Measurements from ENCODE around the gene C19orf73.
"Not testable (repeated sequence)": the region's sequence is repeated elsewhere in the genome, so short reads cannot be mapped to it uniquely, and the experiment has no call there.

The C19orf73 gene

DNA sequence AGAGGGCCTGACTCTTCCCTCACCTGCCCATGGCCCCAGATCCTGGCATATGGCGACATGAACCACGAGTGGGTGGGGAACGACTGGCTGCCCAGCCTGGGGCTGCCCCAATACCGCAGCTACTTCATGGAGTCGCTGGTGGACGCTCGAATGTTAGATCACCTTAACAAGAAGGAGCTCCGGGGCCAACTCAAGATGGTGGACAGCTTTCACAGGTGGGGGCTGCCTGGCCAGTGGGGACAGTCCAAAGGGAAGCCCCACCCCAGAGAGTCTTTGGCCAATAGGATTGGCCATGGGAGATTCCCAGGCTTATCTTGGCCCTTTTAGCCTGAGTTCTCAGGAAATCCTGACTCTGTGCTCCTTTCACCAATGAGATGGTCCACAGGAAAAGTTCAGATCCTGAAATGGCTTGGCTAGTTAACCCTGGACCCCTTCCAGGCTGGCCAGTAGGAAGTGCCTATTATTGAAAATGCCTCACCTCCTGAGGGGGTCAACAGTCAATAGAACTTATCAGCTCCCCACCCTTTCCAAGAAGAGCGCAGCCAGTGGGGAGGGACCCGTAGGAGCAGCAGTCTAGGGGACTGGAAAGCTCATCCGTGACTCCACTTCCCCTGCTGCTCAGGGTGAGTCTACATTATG is 29.2 kb upstream of the C19orf73 start:
- no peak overlapping the region for H3K9ac ChIP-seq (ENCODE audit: low read depth, low read length)
- no peaks in the 10 kb centered on the region for H3K9me3 ChIP-seq (ENCODE audit: insufficient read depth, low read depth, low read length)
- WGBS: 80% methylated on average over 11 of the region's 11 CpGs
- peak overlapping the region; percentile 91 for H3K4me3 ChIP-seq (ENCODE audit: low read length)
- no peaks in the 10 kb centered on the region for H3K36me3 ChIP-seq (ENCODE audit: insufficient read depth, low read length)
- H3K27me3 ChIP-seq (ENCODE audit: insufficient read depth, low read length): peaks cover 8% of the 10 kb centered on the region
- 0 out of 2 replicates have a peak, but pooled peaks cover 7% of the 10 kb centered on the region for H3K4me1 ChIP-seq (ENCODE audit: insufficient read depth, low read length)
- no peak overlapping the region for H3K27ac ChIP-seq (ENCODE audit: low read depth, low read length)

DNA sequence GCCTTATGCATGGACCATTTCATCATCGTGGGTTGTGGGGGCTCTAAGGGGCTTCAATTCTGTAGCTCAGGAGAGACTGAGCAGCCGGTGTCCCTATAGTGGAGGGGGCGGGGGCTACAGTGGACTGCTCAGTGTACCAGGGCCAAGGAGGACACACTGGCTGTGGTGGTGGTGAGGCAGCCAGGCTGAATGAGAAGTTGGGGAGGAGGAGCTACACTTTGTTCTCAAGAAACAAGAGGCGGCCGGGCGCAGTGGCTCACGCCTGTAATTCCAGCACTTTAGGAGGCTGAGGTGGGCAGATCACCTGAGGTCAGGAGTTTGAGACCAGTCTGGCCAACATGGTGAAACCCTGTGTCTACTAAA is 27.4 kb upstream of the C19orf73 start:
- H3K27me3 ChIP-seq (ENCODE audit: insufficient read depth, low read length); H3K9me3 ChIP-seq (ENCODE audit: insufficient read depth, low read depth, low read length); H3K4me1 ChIP-seq (ENCODE audit: insufficient read depth, low read length); H3K36me3 ChIP-seq (ENCODE audit: insufficient read depth, low read length): not testable (repeated sequence)
- peak overlapping the region; percentile 55 for H3K4me3 ChIP-seq (ENCODE audit: low read length)
- WGBS: 16% methylated on average over 7 of the region's 7 CpGs
- peak overlapping the region; percentile 45; the same call in 1 of the 2 replicates for H3K9ac ChIP-seq (ENCODE audit: low read depth, low read length)
- H3K27ac ChIP-seq (ENCODE audit: low read depth, low read length): peak overlapping the region; percentile 50; the same call in 1 of the 2 replicates

DNA sequence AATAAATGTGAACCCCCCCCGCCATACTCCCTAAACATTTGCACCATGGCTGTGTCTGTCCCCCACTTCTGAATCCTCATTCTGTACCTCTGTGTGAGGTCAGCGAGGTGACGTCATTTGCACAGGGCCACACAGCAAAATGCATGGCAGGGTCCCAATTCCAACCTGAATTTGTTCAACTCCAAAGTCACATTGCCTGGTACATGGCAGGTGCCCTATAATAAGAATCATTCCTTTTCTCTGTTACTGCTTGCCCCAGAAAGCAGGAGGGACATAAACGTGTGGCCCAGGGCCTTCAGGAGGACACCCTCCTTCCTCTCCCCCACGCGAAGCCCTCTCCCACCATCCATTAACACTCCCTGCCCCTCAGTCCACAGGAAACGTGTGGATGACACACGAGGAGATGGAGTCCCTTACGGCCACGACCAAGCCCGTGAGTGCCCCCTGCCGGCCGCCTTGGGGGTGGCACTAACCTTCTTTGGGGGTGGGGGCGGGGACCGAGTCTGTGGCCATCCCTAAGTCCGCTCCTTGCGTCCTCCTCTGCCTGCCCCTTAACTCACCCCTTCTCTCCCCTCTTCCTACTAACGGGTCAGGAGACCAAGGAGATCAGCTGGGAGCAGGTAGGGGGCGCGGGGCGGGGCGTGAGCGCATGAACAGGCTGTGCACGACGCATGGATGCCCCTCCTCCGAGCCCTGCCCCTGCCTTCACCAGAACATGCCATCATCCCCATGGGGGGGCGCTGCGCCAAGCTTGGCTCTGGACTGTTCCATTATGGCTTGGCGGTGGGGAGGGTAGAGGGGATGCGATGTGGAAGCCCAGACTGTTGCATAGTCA is 26.8 kb upstream of the C19orf73 start:
- H3K27ac ChIP-seq (ENCODE audit: low read depth, low read length): peak overlapping the region; percentile 50; the same call in 1 of the 2 replicates
- no peaks in the 10 kb centered on the region for H3K9me3 ChIP-seq (ENCODE audit: insufficient read depth, low read depth, low read length)
- H3K9ac ChIP-seq (ENCODE audit: low read depth, low read length): peak overlapping the region; percentile 45; the same call in 1 of the 2 replicates
- no peaks in the 10 kb centered on the region for H3K36me3 ChIP-seq (ENCODE audit: insufficient read depth, low read length)
- H3K27me3 ChIP-seq (ENCODE audit: insufficient read depth, low read length): no peaks in the 10 kb centered on the region
- 8% methylated on average over 30 of the region's 30 CpGs for WGBS
- H3K4me1 ChIP-seq (ENCODE audit: insufficient read depth, low read length): 0 out of 2 replicates have a peak, but pooled peaks cover 7% of the 10 kb centered on the region
- H3K4me3 ChIP-seq (ENCODE audit: low read length): peak overlapping the region; percentile 55

- H3K27me3 ChIP-seq (ENCODE audit: insufficient read depth, low read length): no peaks in the 10 kb centered on the region
- H3K27ac ChIP-seq (ENCODE audit: low read depth, low read length): no peak overlapping the region
- WGBS: 3% methylated on average over 21 of the region's 21 CpGs
- H3K36me3 ChIP-seq (ENCODE audit: insufficient read depth, low read length): no peaks in the 10 kb centered on the region
- H3K4me1 ChIP-seq (ENCODE audit: insufficient read depth, low read length): 0 out of 2 replicates have a peak, but pooled peaks cover 4% of the 10 kb centered on the region
- no peak overlapping the region; the same call in 1 of the 2 replicates for H3K9ac ChIP-seq (ENCODE audit: low read depth, low read length)
- no peaks in the 10 kb centered on the region for H3K9me3 ChIP-seq (ENCODE audit: insufficient read depth, low read depth, low read length)
- peak overlapping the region; percentile 78 for H3K4me3 ChIP-seq (ENCODE audit: low read length)
Observed at GRCh38 chr19:49142866-49143335, 24.0 kb upstream of the C19orf73 start.

- 80% methylated on average over 5 of the region's 6 CpGs for WGBS
Observed at GRCh38 chr19:49141352-49141751, 22.4 kb upstream of the C19orf73 start.

DNA sequence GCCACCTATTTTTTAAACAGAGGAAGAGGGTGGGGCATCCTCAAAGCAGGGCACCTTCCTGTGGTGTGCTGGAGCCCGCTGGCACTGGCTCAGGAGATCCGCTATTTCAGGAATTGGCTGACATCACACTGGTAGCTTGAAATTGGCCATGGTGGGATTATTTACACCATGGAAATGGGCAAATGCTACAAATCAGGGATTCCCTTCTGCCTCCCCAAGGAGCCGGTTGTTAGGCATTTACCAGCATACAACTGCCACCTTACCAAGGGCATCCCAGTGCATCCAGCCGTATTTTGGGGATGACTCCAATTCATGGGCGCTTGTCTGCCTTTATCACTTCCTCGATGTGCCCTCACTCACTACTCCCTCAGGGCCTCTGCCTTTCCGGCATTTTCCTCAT is 22.0 kb upstream of the C19orf73 start:
- H3K4me1 ChIP-seq (ENCODE audit: insufficient read depth, low read length): no peaks in the 10 kb centered on the region
- H3K27ac ChIP-seq (ENCODE audit: low read depth, low read length): no peak overlapping the region
- H3K9me3 ChIP-seq (ENCODE audit: insufficient read depth, low read depth, low read length): no peaks in the 10 kb centered on the region
- no peak overlapping the region for H3K4me3 ChIP-seq (ENCODE audit: low read length)
- WGBS: 84% methylated on average over 7 of the region's 7 CpGs
- H3K36me3 ChIP-seq (ENCODE audit: insufficient read depth, low read length): peaks cover 5% of the 10 kb centered on the region; the same call in 1 of the 2 replicates
- H3K27me3 ChIP-seq (ENCODE audit: insufficient read depth, low read length): no peaks in the 10 kb centered on the region
- no peak overlapping the region for H3K9ac ChIP-seq (ENCODE audit: low read depth, low read length)

More at GRCh38 chr19:49141352-49141751, 22.4 kb upstream of the C19orf73 start:
- Histone ChIP-seq H3K27ac (ENCODE audit: low read depth, low read length) (no peak overlapping the region), H3K27me3 (ENCODE audit: insufficient read depth, low read length) (no peaks in the 10 kb centered on the region), H3K4me1 (ENCODE audit: insufficient read depth, low read length) (no peaks in the 10 kb centered on the region), H3K9me3 (ENCODE audit: insufficient read depth, low read depth, low read length) (no peaks in the 10 kb centered on the region), H3K36me3 (ENCODE audit: insufficient read depth, low read length) (peaks cover 5% of the 10 kb centered on the region; the same call in 1 of the 2 replicates), H3K9ac (ENCODE audit: low read depth, low read length) (no peak overlapping the region), H3K4me3 (ENCODE audit: low read length) (no peak overlapping the region)

- no peak overlapping the region for H3K4me3 ChIP-seq (ENCODE audit: low read length)
- H3K27me3 ChIP-seq (ENCODE audit: insufficient read depth, low read length): no peaks in the 10 kb centered on the region
- H3K36me3 ChIP-seq (ENCODE audit: insufficient read depth, low read length): peaks cover 9% of the 10 kb centered on the region; the same call in 1 of the 2 replicates
- H3K9me3 ChIP-seq (ENCODE audit: insufficient read depth, low read depth, low read length): no peaks in the 10 kb centered on the region
- H3K27ac ChIP-seq (ENCODE audit: low read depth, low read length): no peak overlapping the region
- peaks cover 3% of the 10 kb centered on the region; the same call in 1 of the 2 replicates for H3K4me1 ChIP-seq (ENCODE audit: insufficient read depth, low read length)
- WGBS: 87% methylated on average over 10 of the region's 10 CpGs
- H3K9ac ChIP-seq (ENCODE audit: low read depth, low read length): no peak overlapping the region
Observed at GRCh38 chr19:49136771-49137171, 17.8 kb upstream of the C19orf73 start.

- Histone ChIP-seq H3K36me3 (ENCODE audit: insufficient read depth, low read length) (peaks cover 9% of the 10 kb centered on the region; the same call in 1 of the 2 replicates), H3K27me3 (ENCODE audit: insufficient read depth, low read length) (no peaks in the 10 kb centered on the region), H3K9ac (ENCODE audit: low read depth, low read length) (no peak overlapping the region), H3K27ac (ENCODE audit: low read depth, low read length) (no peak overlapping the region), H3K4me3 (ENCODE audit: low read length) (no peak overlapping the region), H3K9me3 (ENCODE audit: insufficient read depth, low read depth, low read length) (no peaks in the 10 kb centered on the region), H3K4me1 (ENCODE audit: insufficient read depth, low read length) (peaks cover 3% of the 10 kb centered on the region; the same call in 1 of the 2 replicates)
- 91% methylated on average over 5 of the region's 5 CpGs for WGBS
Observed at GRCh38 chr19:49135686-49136085, 16.7 kb upstream of the C19orf73 start.

DNA sequence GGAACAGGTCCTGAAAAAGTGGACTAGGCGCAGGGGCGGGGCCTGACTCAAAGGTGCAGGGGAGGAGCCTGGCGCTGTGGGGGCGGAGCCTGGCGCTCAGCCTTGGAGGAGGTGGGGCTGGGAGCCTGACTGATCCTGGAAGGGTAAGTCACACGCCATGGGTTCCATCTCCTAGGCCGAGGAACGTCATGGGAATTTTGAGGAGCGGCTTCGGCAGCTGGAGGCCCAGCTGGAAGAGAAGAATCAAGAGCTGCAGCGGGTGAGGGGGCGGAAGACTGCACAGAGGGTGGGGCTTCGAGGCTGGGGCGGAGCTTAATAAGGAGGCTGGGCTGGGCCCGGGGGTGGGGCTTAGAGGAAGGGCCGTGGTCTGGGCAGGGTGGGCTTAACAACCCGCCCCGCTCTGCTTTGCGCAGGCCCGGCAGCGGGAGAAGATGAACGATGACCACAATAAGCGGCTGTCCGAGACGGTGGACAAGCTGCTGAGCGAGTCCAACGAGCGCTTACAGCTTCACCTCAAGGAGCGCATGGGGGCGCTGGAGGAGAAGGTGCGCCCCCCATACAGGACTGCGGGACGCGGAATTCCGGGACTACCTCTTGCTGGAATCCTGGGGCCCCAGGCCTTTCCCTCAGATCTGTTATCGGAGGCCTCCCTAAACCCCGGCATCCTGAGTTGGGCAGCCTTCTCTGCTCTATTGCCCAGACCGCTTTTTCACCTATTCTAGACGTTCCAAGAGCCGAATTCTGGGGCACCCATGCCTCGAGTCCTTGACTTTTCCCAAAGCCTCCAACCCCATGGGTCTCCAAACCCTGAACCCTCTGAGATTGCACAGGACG is 14.9 kb upstream of the C19orf73 start:
- Histone ChIP-seq H3K36me3 (ENCODE audit: insufficient read depth, low read length) (peaks cover 9% of the 10 kb centered on the region; the same call in 1 of the 2 replicates), H3K9ac (ENCODE audit: low read depth, low read length) (no peak overlapping the region), H3K4me1 (ENCODE audit: insufficient read depth, low read length) (peaks cover 6% of the 10 kb centered on the region), H3K27me3 (ENCODE audit: insufficient read depth, low read length) (no peaks in the 10 kb centered on the region), H3K4me3 (ENCODE audit: low read length) (peak overlapping the region; percentile 31; the same call in 1 of the 2 replicates), H3K27ac (ENCODE audit: low read depth, low read length) (no peak overlapping the region), H3K9me3 (ENCODE audit: insufficient read depth, low read depth, low read length) (no peaks in the 10 kb centered on the region)
- WGBS: 92% methylated on average over 42 of the region's 42 CpGs

DNA sequence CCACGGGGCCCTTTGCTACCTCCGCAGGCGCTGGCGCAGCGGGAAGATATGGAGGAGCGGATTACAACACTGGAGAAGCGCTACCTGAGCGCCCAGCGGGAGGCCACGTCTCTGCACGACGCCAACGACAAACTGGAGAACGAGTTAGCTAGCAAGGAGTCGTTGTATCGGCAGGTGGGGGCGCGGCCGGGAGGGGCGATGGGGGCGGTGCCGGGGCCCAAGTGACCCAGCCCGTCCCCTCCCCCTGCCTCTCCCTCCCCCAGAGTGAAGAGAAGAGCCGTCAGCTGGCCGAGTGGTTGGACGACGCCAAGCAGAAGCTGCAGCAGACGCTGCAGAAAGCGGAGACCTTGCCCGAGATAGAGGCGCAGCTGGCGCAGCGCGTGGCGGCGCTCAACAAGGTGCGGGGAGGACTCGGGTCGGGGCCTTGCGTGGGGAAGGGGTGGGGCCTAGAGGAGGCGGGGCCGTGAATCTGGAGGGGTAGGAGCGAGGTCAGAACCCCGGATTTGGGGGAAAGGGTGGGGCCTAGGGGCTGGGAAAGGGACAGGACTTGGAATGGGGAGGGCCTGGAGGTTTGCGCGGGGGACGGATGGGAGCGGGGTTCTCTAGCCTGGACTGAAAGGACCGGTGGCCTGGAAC is 14.1 kb upstream of the C19orf73 start:
- H3K9me3 ChIP-seq (ENCODE audit: insufficient read depth, low read depth, low read length): no peaks in the 10 kb centered on the region
- no peaks in the 10 kb centered on the region for H3K27me3 ChIP-seq (ENCODE audit: insufficient read depth, low read length)
- H3K4me3 ChIP-seq (ENCODE audit: low read length): peak overlapping the region; percentile 31; the same call in 1 of the 2 replicates
- H3K4me1 ChIP-seq (ENCODE audit: insufficient read depth, low read length): peaks cover 8% of the 10 kb centered on the region
- H3K36me3 ChIP-seq (ENCODE audit: insufficient read depth, low read length): peaks cover 9% of the 10 kb centered on the region; the same call in 1 of the 2 replicates
- no peak overlapping the region for H3K9ac ChIP-seq (ENCODE audit: low read depth, low read length)
- H3K27ac ChIP-seq (ENCODE audit: low read depth, low read length): no peak overlapping the region
- WGBS: 69% methylated on average over 49 of the region's 49 CpGs

Data from HUES64 (cell line).